Activated CD4-positive, alpha-beta T cell treated with anti-CD3 and anti-CD28 coated beads for 4 hours (primary cell): ENCODE results near the gene RETREG1.
"Not testable (repeated sequence)": the region's sequence is repeated elsewhere in the genome, so short reads cannot be mapped to it uniquely, and the experiment has no call there.

Experiments used
- DNase-seq, 2 donors: peaks; one replicate each; pipeline ENCODE4 v3.0.0-alpha.2; 2020

RETREG1 gene

GRCh38 chr5:16616536-16617273, at the start of gene RETREG1:
TSS of gene RETREG1 (minus strand) at chr5:16616997. CDS start at chr5:16616971, 26 bp downstream.
- peak; percentile 83 to 86 for DNase-seq

- DNase-seq: no peak
These were observed 49.5 kb upstream of the RETREG1 start for GRCh38 chr5:16666130-16666882.

- DNase-seq: no peak
These were observed 48.8 kb upstream of the RETREG1 start for GRCh38 chr5:16665601-16666000.

- no peak for DNase-seq
These were observed 47.6 kb upstream of the RETREG1 start for GRCh38 chr5:16664368-16664767.

- no peak for DNase-seq
These were observed 47.0 kb upstream of the RETREG1 start for GRCh38 chr5:16663840-16664239.

- no peak for DNase-seq
These were observed 44.9 kb upstream of the RETREG1 start for GRCh38 chr5:16661713-16662112.

GRCh38 chr5:16660982-16661381, 44.2 kb upstream of the RETREG1 start:
- DNase-seq: no peak

GRCh38 chr5:16659536-16659935, 42.7 kb upstream of the RETREG1 start:
- DNase-seq: no peak

- no peak for DNase-seq
These were observed 39.9 kb upstream of the RETREG1 start for GRCh38 chr5:16656561-16657191.

- DNase-seq: no peak
These were observed 38.0 kb upstream of the RETREG1 start for GRCh38 chr5:16654647-16655334.

- not testable (repeated sequence) for DNase-seq
These were observed 31.9 kb upstream of the RETREG1 start for GRCh38 chr5:16648739-16649138.

GRCh38 chr5:16644301-16644889, 27.6 kb upstream of the RETREG1 start:
- no peak for DNase-seq

- DNase-seq: no peak
These were observed 26.1 kb upstream of the RETREG1 start for GRCh38 chr5:16642867-16643266.

- no peak for DNase-seq
These were observed 22.4 kb upstream of the RETREG1 start for GRCh38 chr5:16639206-16639605.

- DNase-seq: no peak
These were observed 11.6 kb upstream of the RETREG1 start for GRCh38 chr5:16628376-16628775.

GRCh38 chr5:16626696-16627264, 10.0 kb upstream of the RETREG1 start:
- peak in 1 of 2 donors; percentile 22 for DNase-seq

GRCh38 chr5:16625096-16625495, 8.3 kb upstream of the RETREG1 start:
- DNase-seq: no peak

- no peak for DNase-seq
These were observed 2.3 kb upstream of the RETREG1 start for GRCh38 chr5:16619136-16619535.

- peak in 1 of 2 donors; percentile 5 for DNase-seq
These were observed 1.5 kb upstream of the RETREG1 start for GRCh38 chr5:16618138-16618897.

GRCh38 chr5:16617274-16617968, 624 bp upstream of the RETREG1 start:
- DNase-seq: peak; percentile 51 to 60
